Endothelial cell of umbilical vein (primary cell): ENCODE results near the gene ST6GALNAC3. TPM values are rescaled to one million over a fixed set of nuclear protein-coding genes. Genes with fewer than 3 reads are reported as not detected.

Experiments used
- BruUV-seq: library from RNA; stranded (reverse); fragments of 400-500 nt; replicated peaks from 2 replicates; lab custom pipeline; 2021; lab: Mats Ljungman, UMichigan
- CTCF ChIA-PET: fragments of 300-600, 350-600 bp; sonication (Branson Sonifier 250); formaldehyde crosslinking; loops from one replicate; lab custom pipeline; 2021; ENCODE audit warnings: antibody characterized with exemption, inconsistent platforms; lab: Charles Lee
- POLR2A ChIA-PET: fragments of 300-600, 350-600 bp; sonication (Branson Sonifier 250); formaldehyde crosslinking; loops from one replicate; lab custom pipeline; 2021; ENCODE audit warnings: antibody characterized with exemption, inconsistent platforms; lab: Charles Lee
- DNase-seq: peaks from one replicate; pipeline ENCODE4 v3.0.0-alpha.2; 2011; ENCODE audit warnings: low read depth, low spot score
- FAIRE-seq: peaks from 2 replicates; lab custom pipeline; 2011; peaks lifted over from hg19 to GRCh38; lab: Jason Lieb, UNC
- H2AFZ ChIP-seq: 2 replicates; pipeline ENCODE4 v1.6.0; 2012; ENCODE audit warnings: low read depth, low read length, control low read depth, inconsistent platforms
- H3K27ac ChIP-seq: 2 replicates; pipeline ENCODE4 v1.5.1; 2011; ENCODE audit warnings: low read depth, mild to moderate bottlenecking, control low read depth, low read length, moderate library complexity; ENCODE audit not compliant: insufficient read depth
- H3K27me3 ChIP-seq, 2 experiments: 2 replicates each; pipeline versions ENCODE4 v1.6.0 to v1.6.1; 2011; ENCODE audit warnings: low read length in 2 of 2, mixed read lengths in 1 of 2; ENCODE audit not compliant: control insufficient read depth in 2 of 2, insufficient read depth in 2 of 2
- H3K36me3 ChIP-seq, 2 experiments: 2 replicates in 1 of 2; 3 replicates in 1 of 2; pipeline ENCODE4 v1.5.1; 2011; ENCODE audit warnings: low read length in 2 of 2, mild to moderate bottlenecking in 1 of 2, moderate library complexity in 1 of 2; ENCODE audit not compliant: control insufficient read depth in 2 of 2, insufficient read depth in 2 of 2; ENCODE audit errors: extremely low read depth in 1 of 2
- H3K4me1 ChIP-seq: 3 replicates; pipeline ENCODE4 v1.5.1; 2011; ENCODE audit warnings: mild to moderate bottlenecking, low read length; ENCODE audit not compliant: control insufficient read depth, insufficient read depth; ENCODE audit errors: extremely low read depth
- H3K4me2 ChIP-seq: 2 replicates; pipeline ENCODE4 v1.6.1; 2011; ENCODE audit warnings: low read length, control low read depth, mixed read lengths; ENCODE audit not compliant: insufficient read depth
- H3K4me3 ChIP-seq, 3 experiments: fragments of 200-600 bp in 1 of 3; sonication (generic), shearing (Covaris generic) in 1 of 3; replicated peaks in 1 of 3; 2 replicates each; pipeline ENCODE4 v1.5.1; 2011 to 2016; ENCODE audit warnings: control low read depth in 3 of 3, low read length in 3 of 3, mild to moderate bottlenecking in 2 of 3, inconsistent platforms in 1 of 3, low read depth in 1 of 3, moderate library complexity in 1 of 3; ENCODE audit not compliant: insufficient read depth in 1 of 3
- H3K79me2 ChIP-seq: 2 replicates; pipeline ENCODE4 v1.6.0; 2012; ENCODE audit warnings: low read length, inconsistent platforms; ENCODE audit not compliant: control insufficient read depth, insufficient read depth
- H3K9ac ChIP-seq: replicated peaks from 2 replicates; pipeline ENCODE3; 2011; ENCODE audit warnings: low read length, control low read depth; ENCODE audit not compliant: insufficient read depth; ENCODE audit errors: extremely low read depth
- H3K9me1 ChIP-seq: replicated peaks from 3 replicates; pipeline ENCODE4 v1.6.0; 2011; ENCODE audit warnings: mild to moderate bottlenecking, low read length; ENCODE audit not compliant: control insufficient read depth, insufficient read depth; ENCODE audit errors: extremely low read depth
- H3K9me3 ChIP-seq: replicated peaks from 2 replicates; pipeline ENCODE4 v1.5.1; 2012; ENCODE audit warnings: low read length, inconsistent platforms; ENCODE audit not compliant: control insufficient read depth, insufficient read depth
- H4K20me1 ChIP-seq: replicated peaks from 2 replicates; pipeline ENCODE3; 2011; ENCODE audit warnings: mild to moderate bottlenecking, low read length; ENCODE audit not compliant: control insufficient read depth, insufficient read depth; ENCODE audit errors: extremely low read depth
- CTCF ChIP-seq, 2 donors: IDR thresholded peaks; 1 replicate in 1 of 2; 2 replicates in 1 of 2; pipeline ENCODE4 v1.5.1; 2011; ENCODE audit warnings: low read length in 2 of 2, mild to moderate bottlenecking in 2 of 2, moderate library complexity in 2 of 2, control low read depth in 1 of 2, inconsistent platforms in 1 of 2, low read depth in 1 of 2; ENCODE audit not compliant: insufficient read depth in 1 of 2; ENCODE audit errors: extremely low read depth in 1 of 2
- EZH2 ChIP-seq: IDR thresholded peaks from 2 replicates; pipeline ENCODE4 v1.6.1; 2012; ENCODE audit warnings: borderline replicate concordance, low read depth, mild to moderate bottlenecking, moderate library complexity, low read length, inconsistent platforms; ENCODE audit not compliant: severe bottlenecking
- FOS ChIP-seq: IDR thresholded peaks from 2 replicates; pipeline ENCODE4 v1.6.1; 2011; ENCODE audit warnings: mild to moderate bottlenecking, low read length, moderate library complexity, borderline replicate concordance; ENCODE audit not compliant: insufficient read depth
- GATA2 ChIP-seq: IDR thresholded peaks from 2 replicates; pipeline ENCODE4 v1.7.0; 2011; ENCODE audit warnings: low read depth, mild to moderate bottlenecking, moderate library complexity, mixed read lengths, low read length; ENCODE audit not compliant: insufficient read length, insufficient read depth
- JUN ChIP-seq: IDR thresholded peaks from 2 replicates; pipeline ENCODE4 v1.6.1; 2011; ENCODE audit warnings: borderline replicate concordance, low read depth; ENCODE audit not compliant: insufficient read length, insufficient read depth
- MAX ChIP-seq: IDR thresholded peaks from 2 replicates; pipeline ENCODE4 v1.6.1; 2011; ENCODE audit not compliant: insufficient read depth, insufficient read length
- MYC ChIP-seq: IDR thresholded peaks from one replicate; pipeline ENCODE4 v1.6.1; 2011; ENCODE audit warnings: mild to moderate bottlenecking, low read depth, low read length
- POLR2A ChIP-seq: IDR thresholded peaks from 2 replicates; pipeline ENCODE4 v1.6.1; 2012; ENCODE audit warnings: low read depth, mild to moderate bottlenecking, control low read depth, low read length
- POLR2AphosphoS5 ChIP-seq: IDR thresholded peaks from 2 replicates; pipeline ENCODE4 v1.6.1; 2012; ENCODE audit warnings: low read depth, mild to moderate bottlenecking, control low read depth, low read length, moderate library complexity; ENCODE audit not compliant: insufficient read depth
- dilution Hi-C: fragments of 300-500 bp; cut with MboI; formaldehyde crosslinking; loops from one replicate; pipeline ENCODE4 v1.15.0; 2019; ENCODE audit warnings: low sequenced_read_pairs; ENCODE audit not compliant: extremely low pct_ligation_motif_present
- intact Hi-C: fragments of 100-400 bp; cut with micrococcal nuclease; formaldehyde crosslinking; loops from one replicate; pipeline ENCODE4 v1.10.0; 2022
- polyA plus RNA-seq, 4 experiments: library from polyadenylated mRNA; depleted of rRNA in 3 of 4; stranded (reverse) in 3 of 4; unstranded in 1 of 4; fragments of >200 nt; gene quantifications; 2 replicates each; pipeline versions ENCODE4 v1.2.1 to v1.2.3, GENCODE V29; 2011 to 2012; ENCODE audit warnings: missing spikeins in 1 of 4
- total RNA-seq: library from RNA; stranded (reverse); gene quantifications from 2 replicates; pipeline ENCODE4 v1.2.3, GENCODE V29; 2021

Gene ST6GALNAC3
- total and polyA plus RNA-seq, 2 donors (not counting 3 experiments of a cell fraction or from before 2014, with no cell fraction given), result 7.6 to 48.3 TPM

GRCh38 chr1:76247261-76247852 lies 172.8 kb downstream of the ST6GALNAC3 start:
- Histone ChIP-seq H4K20me1 (no peaks in the 10 kb centered on the region), H3K27me3 (no peaks in the 10 kb centered on the region), H3K4me3 (no peak overlapping the region), H3K9ac (no peak overlapping the region), H3K27ac (no peak overlapping the region), H3K4me1 (no peaks in the 10 kb centered on the region), H2AFZ (no peak overlapping the region), H3K9me3 (no peaks in the 10 kb centered on the region), H3K9me1 (no peaks in the 10 kb centered on the region), H3K79me2 (no peaks in the 10 kb centered on the region), H3K36me3 (no peaks in the 10 kb centered on the region), H3K4me2 (no peak overlapping the region)
- ChIA-PET CTCF (interaction anchor here (0.8 kb wide), 1 partner anchor 16 kb away, joined by 3 read pairs; no protein-coding TSS in a partner anchor), POLR2A (no interaction called here)
- TF ChIP-seq MYC (no peak), EZH2 (no peak), POLR2AphosphoS5 (no peak), FOS (no peak), POLR2A (no peak), GATA2 (no peak), JUN (no peak), CTCF (IDR thresholded peaks at IDR 0.05; ENCODE audit: extremely low read depth in 1 of 2, insufficient read depth in 1 of 2, low read depth in 1 of 2, low read length in 2 of 2) (no peak), MAX (no peak)
- intact Hi-C loops (no loop called here), dilution Hi-C loops (no loop called here)
- FAIRE-seq (no peak), DNase-seq (no peak)
- BruUV-seq, result no TSS peak
